OCI-LY1 (cell line): ENCODE data around the gene FAM78A.

ENCODE experiments used
- H2AFZ ChIP-seq: fragments of 200-600 bp; sonication (generic), shearing (Covaris generic); 2 replicates; pipeline ENCODE4 v1.6.0; 2014; ENCODE audit warnings: antibody characterized with exemption, mild to moderate bottlenecking, low read length
- H3F3A ChIP-seq: fragments of 200-600 bp; sonication (generic), shearing (Covaris generic); 2 replicates; pipeline ENCODE4 v1.6.0; 2014; ENCODE audit warnings: mild to moderate bottlenecking, antibody characterized with exemption, low read length, moderate library complexity; ENCODE audit not compliant: insufficient read depth
- H3K27ac ChIP-seq: fragments of 200-600 bp; sonication (generic); 2 replicates; pipeline ENCODE4 v1.5.1; 2014; ENCODE audit warnings: low read length, mixed run types, mild to moderate bottlenecking, low read depth; ENCODE audit not compliant: poor library complexity, severe bottlenecking
- H3K27me3 ChIP-seq: fragments of 200-600 bp; sonication (generic); 2 replicates; pipeline ENCODE4 v1.6.0; 2014; ENCODE audit warnings: antibody characterized with exemption, mild to moderate bottlenecking, low read length, moderate library complexity; ENCODE audit not compliant: insufficient read depth
- H3K36me3 ChIP-seq: fragments of 200-600 bp; sonication (generic); 2 replicates; pipeline ENCODE4 v1.6.1; 2014; ENCODE audit warnings: mild to moderate bottlenecking, antibody characterized with exemption, low read length, moderate library complexity, mixed read lengths; ENCODE audit not compliant: insufficient read depth
- H3K4me1 ChIP-seq: fragments of 200-600 bp; sonication (generic); 2 replicates; pipeline ENCODE4 v1.5.1; 2014; ENCODE audit warnings: mild to moderate bottlenecking, low read length, moderate library complexity; ENCODE audit not compliant: insufficient read depth, severe bottlenecking
- H3K4me2 ChIP-seq: fragments of 200-600 bp; sonication (generic), shearing (Covaris generic); 2 replicates; pipeline ENCODE4 v1.6.1; 2014; ENCODE audit warnings: low read length
- H3K4me3 ChIP-seq: fragments of 200-600 bp; sonication (generic); 2 replicates; pipeline ENCODE4 v1.5.1; 2014; ENCODE audit warnings: low read length, low read depth, mild to moderate bottlenecking, mixed read lengths; ENCODE audit not compliant: poor library complexity, severe bottlenecking
- H3K79me2 ChIP-seq: fragments of 200-600 bp; shearing (Covaris generic); 2 replicates; pipeline ENCODE4 v1.6.1; 2016; ENCODE audit warnings: mixed run types, low read length, mixed read lengths; ENCODE audit not compliant: insufficient read depth
- H3K9ac ChIP-seq: fragments of 200-600 bp; sonication (generic), shearing (Covaris generic); 2 replicates; pipeline ENCODE4 v1.6.1; 2014; ENCODE audit warnings: mild to moderate bottlenecking, low read length, mixed read lengths
- H3K9me2 ChIP-seq: fragments of 200-600 bp; sonication (generic), shearing (Covaris generic); 2 replicates; pipeline ENCODE4 v1.6.1; 2014; ENCODE audit warnings: low read depth, mild to moderate bottlenecking, low read length, mixed read lengths
- H3K9me3 ChIP-seq: fragments of 200-600 bp; shearing (Covaris generic); 2 replicates; pipeline ENCODE4 v1.6.1; 2014; ENCODE audit warnings: low read length, mixed read lengths
- H4K20me1 ChIP-seq: fragments of 200-600 bp; sonication (generic), shearing (Covaris generic); 2 replicates; pipeline ENCODE4 v1.6.0; 2016; ENCODE audit warnings: mild to moderate bottlenecking, low read length; ENCODE audit not compliant: insufficient read depth
- CTCF ChIP-seq: fragments of 200-600 bp; sonication (generic), shearing (Covaris generic); IDR thresholded peaks from 2 replicates; pipeline ENCODE4 v1.5.1; 2017; ENCODE audit warnings: mild to moderate bottlenecking, antibody characterized with exemption, low read length, moderate library complexity, mixed read lengths
- EZH2 ChIP-seq: fragments of 200-600 bp; sonication (generic), shearing (Covaris generic); IDR thresholded peaks from 2 replicates; pipeline ENCODE4 v1.8.0; 2017; ENCODE audit warnings: borderline replicate concordance, mixed run types, mild to moderate bottlenecking, antibody characterized with exemption, low read length, moderate library complexity, mixed read lengths

FAM78A gene

DNA sequence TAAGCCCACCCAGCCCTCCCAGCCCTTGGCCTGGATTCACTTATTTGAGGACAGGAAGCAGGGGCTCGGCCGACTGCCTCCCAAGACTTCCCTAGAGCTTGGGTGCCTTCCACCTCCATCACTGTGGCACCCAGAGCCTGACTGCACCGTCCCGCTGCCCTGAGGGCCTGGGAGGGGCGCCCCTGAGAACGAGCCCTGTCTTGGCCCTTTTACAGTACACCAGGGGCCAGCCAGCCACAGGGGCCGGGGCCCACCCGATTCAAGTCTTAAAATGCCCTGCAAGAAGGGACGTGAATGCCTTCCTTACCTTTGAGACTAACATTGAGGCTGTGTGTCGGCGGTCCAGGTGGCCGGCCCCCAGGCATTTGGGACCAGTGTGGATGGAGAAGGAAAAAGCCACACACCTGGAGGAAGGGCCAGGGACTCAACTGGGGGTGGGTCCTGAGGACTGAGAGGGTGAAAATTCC lies 16.8 kb downstream of the FAM78A start:
- H3K36me3 ChIP-seq: 0 out of 2 replicates have a peak, but pooled peaks cover 5% of the 10 kb centered on the region
- no peaks in the 10 kb centered on the region for H4K20me1 ChIP-seq
- no peaks in the 10 kb centered on the region for H3K9me3 ChIP-seq
- H3K4me1 ChIP-seq: peaks cover 33% of the 10 kb centered on the region
- H2AFZ ChIP-seq: no peak overlapping the region
- H3K9ac ChIP-seq: no peak overlapping the region
- H3F3A ChIP-seq: no peaks in the 10 kb centered on the region
- TF ChIP-seq CTCF (no peak), EZH2 (no peak)
- H3K27me3 ChIP-seq: no peaks in the 10 kb centered on the region
- no peaks in the 10 kb centered on the region for H3K79me2 ChIP-seq
- H3K4me3 ChIP-seq: no peak overlapping the region
- H3K4me2 ChIP-seq: no peak overlapping the region
- no peaks in the 10 kb centered on the region for H3K9me2 ChIP-seq
- no peak overlapping the region for H3K27ac ChIP-seq

DNA sequence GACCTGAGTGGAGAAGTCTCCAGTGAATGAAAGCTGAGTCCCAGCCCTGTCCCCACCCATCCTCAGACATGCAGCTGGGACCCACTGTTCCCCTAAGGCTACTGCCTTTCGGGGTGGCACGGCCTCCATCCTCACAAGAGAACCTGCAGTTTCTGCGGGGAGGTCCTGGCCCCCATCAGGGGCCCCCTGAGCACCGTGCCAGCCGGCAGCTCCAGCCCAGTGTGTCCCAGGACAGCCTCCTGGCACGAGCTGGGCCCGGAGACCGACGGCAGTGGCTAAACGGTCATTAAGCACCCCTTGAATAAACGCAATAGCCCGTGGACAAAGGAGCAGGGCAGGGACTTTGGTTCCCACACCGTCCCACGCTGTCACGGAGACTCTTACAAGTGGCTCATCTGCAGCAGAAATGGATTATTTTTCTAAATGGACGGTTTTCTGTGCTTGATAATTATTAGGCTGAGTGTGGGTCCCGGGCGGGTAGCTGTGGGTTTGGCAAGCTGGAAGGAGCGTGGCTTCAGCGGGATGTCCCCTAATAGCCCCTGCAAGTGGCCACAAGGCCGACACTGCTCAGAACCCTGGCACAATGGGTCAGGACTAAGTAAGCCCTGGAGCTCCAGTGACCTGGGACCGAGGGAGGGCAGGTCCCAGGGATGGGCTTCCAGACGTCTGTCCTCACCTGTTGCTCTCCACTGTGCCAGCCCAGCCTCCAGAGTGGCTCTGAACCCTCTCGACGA lies 17.4 kb downstream of the FAM78A start:
- H3K9ac ChIP-seq: no peak overlapping the region
- H3K27ac ChIP-seq: no peak overlapping the region
- no peaks in the 10 kb centered on the region for H3K79me2 ChIP-seq
- H3K9me3 ChIP-seq: no peaks in the 10 kb centered on the region
- no peaks in the 10 kb centered on the region for H4K20me1 ChIP-seq
- H3K4me2 ChIP-seq: no peak overlapping the region
- peaks cover 39% of the 10 kb centered on the region for H3K4me1 ChIP-seq
- 0 out of 2 replicates have a peak, but pooled peaks cover 5% of the 10 kb centered on the region for H3K36me3 ChIP-seq
- no peaks in the 10 kb centered on the region for H3K9me2 ChIP-seq
- no peaks in the 10 kb centered on the region for H3F3A ChIP-seq
- no peak overlapping the region for H3K4me3 ChIP-seq
- TF ChIP-seq EZH2 (no peak), CTCF (no peak)
- H2AFZ ChIP-seq: no peak overlapping the region
- H3K27me3 ChIP-seq: no peaks in the 10 kb centered on the region

- H3K27ac ChIP-seq: no peak overlapping the region
- H3K4me2 ChIP-seq: no peak overlapping the region
- H3K9me3 ChIP-seq: no peaks in the 10 kb centered on the region
- TF ChIP-seq EZH2: no peak
- TF ChIP-seq CTCF: no peak
- no peaks in the 10 kb centered on the region for H3K79me2 ChIP-seq
- no peak overlapping the region for H3K9ac ChIP-seq
- peaks cover 45% of the 10 kb centered on the region for H3K4me1 ChIP-seq
- H2AFZ ChIP-seq: no peak overlapping the region
- 0 out of 2 replicates have a peak, but pooled peaks cover 5% of the 10 kb centered on the region for H3K36me3 ChIP-seq
- no peaks in the 10 kb centered on the region for H4K20me1 ChIP-seq
- H3K9me2 ChIP-seq: no peaks in the 10 kb centered on the region
- no peak overlapping the region for H3K4me3 ChIP-seq
- H3K27me3 ChIP-seq: no peaks in the 10 kb centered on the region
- H3F3A ChIP-seq: peaks cover 3% of the 10 kb centered on the region; the same call in 1 of the 2 replicates
Measured at GRCh38 chr9:131258186-131258585, 18.1 kb downstream of the FAM78A start.
